Sigmoid colon (tissue), 7 donors: Measurements from ENCODE around the gene TSPAN18. TPM values are rescaled to one million over a fixed set of nuclear protein-coding genes. Genes with fewer than 3 reads are reported as not detected.

ENCODE experiments used
- DNase-seq: peaks from one replicate; pipeline ENCODE4 v3.0.0-alpha.2; 2019
- H3K27ac ChIP-seq, 4 donors: fragments of 200-600 bp; sonication (generic); one replicate each; pipeline ENCODE4 v1.5.1; 2016 to 2019; ENCODE audit warnings: mild to moderate bottlenecking in 1 of 4
- H3K27me3 ChIP-seq, 3 donors: fragments of 200-600 bp; sonication (generic); one replicate each; pipeline ENCODE4 v1.5.1; 2019; ENCODE audit warnings: mild to moderate bottlenecking in 1 of 3
- H3K36me3 ChIP-seq, 4 donors: fragments of 200-600 bp; sonication (generic); one replicate each; pipeline ENCODE4 v1.5.1; 2016 to 2019
- H3K4me1 ChIP-seq, 4 donors: fragments of 200-600 bp; sonication (generic); one replicate each; pipeline ENCODE4 v1.5.1; 2017 to 2019
- H3K4me3 ChIP-seq, 4 donors: fragments of 200-600 bp; sonication (generic); one replicate each; pipeline ENCODE4 v1.5.1; 2017 to 2019; ENCODE audit warnings: mild to moderate bottlenecking in 2 of 4, moderate library complexity in 1 of 4
- H3K9me3 ChIP-seq, 4 donors: fragments of 200-600 bp in 3 of 4; sonication (generic) in 3 of 4; one replicate each; pipeline versions ENCODE4 v1.5.1 to v1.6.1; 2013 to 2019
- CTCF ChIP-seq, 4 experiments: fragments of 450-650 bp in 3 of 4; fragments of 200-600 bp in 1 of 4; IDR thresholded peaks; one replicate each; pipeline ENCODE4 v1.5.1; 2016 to 2019; ENCODE audit warnings: antibody characterized with exemption in 4 of 4, mild to moderate bottlenecking in 3 of 4, moderate library complexity in 2 of 4
- EP300 ChIP-seq, 4 donors: sonication (generic); formaldehyde crosslinking; IDR thresholded peaks; one replicate each; pipeline ENCODE4 v1.6.1; 2017; ENCODE audit warnings: antibody characterized with exemption in 4 of 4
- POLR2A ChIP-seq, 2 donors: fragments of 450-650 bp; IDR thresholded peaks; one replicate each; pipeline ENCODE4 v1.6.1; 2016; ENCODE audit warnings: antibody characterized with exemption in 2 of 2, mild to moderate bottlenecking in 2 of 2, moderate library complexity in 2 of 2
- POLR2AphosphoS5 ChIP-seq, 4 donors: sonication (generic); formaldehyde crosslinking; IDR thresholded peaks; one replicate each; pipeline ENCODE4 v1.6.1; 2017; ENCODE audit warnings: antibody characterized with exemption in 4 of 4
- WGBS, 2 donors: extraction: QIAGEN DNeasy Blood & Tissue Kit; methylation state at CpG; one replicate each; pipeline ENCODE4 v1.1.7; 2013; 5-methylcytosine and 5-hydroxymethylcytosine counted together
- intact Hi-C: fragments of 100-400 bp; cut with DNase I; formaldehyde crosslinking; loops from one replicate; pipeline ENCODE4 v1.15.1; 2023
- polyA plus RNA-seq, 3 donors: library from polyadenylated mRNA; stranded (reverse); fragments of 200-250 nt; gene quantifications; one replicate each; pipeline ENCODE4 v1.2.3, GENCODE V29; 2013
- total RNA-seq, 4 donors: library from RNA; depleted of rRNA; stranded (reverse); fragments of >200 nt; gene quantifications; one replicate each; pipeline ENCODE4 v1.1.0, GENCODE V29; 2016
- donor health status: healthy with polysubstance abuse.
- donor health status: Bipolar disorder and iron deficiency.
- donor health status: healthy.

TSPAN18 gene
- total and polyA plus RNA-seq, 7 donors = 0.23 to 75.3 (median 13.8) TPM

GRCh38 chr11:44946263-44946662 is 219.5 kb downstream of the TSPAN18 start:
- peaks cover 0 to 20% (median 16%) of the 10 kb centered on the region in 4 donors for H3K4me1 ChIP-seq
- 73 to 83% methylated on average over 12 of the region's 12 CpGs for WGBS, 2 donors

GRCh38 chr11:44947114-44947513 is 220.4 kb downstream of the TSPAN18 start:
- no peak for TF ChIP-seq POLR2A (IDR thresholded peaks at IDR 0.05)
- TF ChIP-seq EP300 (IDR thresholded peaks at IDR 0.05) = no peak
- Histone ChIP-seq H3K27ac (peak overlapping the region; percentile 13 to 76 (median 25)), H3K9me3 (no peaks in the 10 kb centered on the region), H3K36me3 (no peaks in the 10 kb centered on the region), H3K4me3 (no peak overlapping the region), H3K4me1 (peaks cover 0 to 20% (median 16%) of the 10 kb centered on the region in 4 donors), H3K27me3 (no peaks in the 10 kb centered on the region)
- intact Hi-C loops = no loop called here
- whole genome bisulfite sequencing, 2 donors = 62 to 71% methylated on average over 9 of the region's 9 CpGs
- no peak for DNase-seq

More at GRCh38 chr11:44946263-44946662, 219.5 kb downstream of the TSPAN18 start:
- intact Hi-C loops = no loop called here
- H3K36me3 ChIP-seq = no peaks in the 10 kb centered on the region
- no peak overlapping the region for H3K4me3 ChIP-seq
- peak; percentile 92 for DNase-seq
- H3K9me3 ChIP-seq = no peaks in the 10 kb centered on the region
- peak overlapping the region; percentile 13 to 76 (median 36) for H3K27ac ChIP-seq
- no peaks in the 10 kb centered on the region for H3K27me3 ChIP-seq
- TF ChIP-seq POLR2A (IDR thresholded peaks at IDR 0.05) = no peak
- TF ChIP-seq CTCF (IDR thresholded peaks at IDR 0.05) = no peak
- peak in 2 of 4 donors; percentile 11 to 43 for TF ChIP-seq POLR2AphosphoS5 (IDR thresholded peaks at IDR 0.05)

GRCh38 chr11:44948155-44948554 is 221.4 kb downstream of the TSPAN18 start:
- Histone ChIP-seq H3K4me1 (peaks cover 0 to 20% (median 16%) of the 10 kb centered on the region in 4 donors), H3K27me3 (no peaks in the 10 kb centered on the region), H3K4me3 (no peak overlapping the region), H3K9me3 (no peaks in the 10 kb centered on the region), H3K36me3 (no peaks in the 10 kb centered on the region), H3K27ac (peak overlapping the region in 1 of 4 donors; percentile 75)
- WGBS, 2 donors = 74 to 91% methylated on average over 3 of the region's 3 CpGs
- DNase-seq = no peak
- intact Hi-C loops = no loop called here
- TF ChIP-seq POLR2A (IDR thresholded peaks at IDR 0.05) (no peak), POLR2AphosphoS5 (IDR thresholded peaks at IDR 0.05) (no peak), CTCF (IDR thresholded peaks at IDR 0.05) (no peak)

- intact Hi-C loops = loop anchor here (1.0 kb wide), 1 partner anchor 129 kb away; no protein-coding TSS in a partner anchor
Measured at GRCh38 chr11:44949160-44950030, 222.6 kb downstream of the TSPAN18 start.

More at GRCh38 chr11:44949160-44950030, 222.6 kb downstream of the TSPAN18 start:
- H3K4me3 ChIP-seq = peak overlapping the region; percentile 42 to 91 (median 63)
- no peaks in the 10 kb centered on the region for H3K9me3 ChIP-seq
- DNase-seq = no peak
- peak in 2 of 4 experiments; percentile 16 to 40 for TF ChIP-seq CTCF (IDR thresholded peaks at IDR 0.05)
- no peak for TF ChIP-seq POLR2A (IDR thresholded peaks at IDR 0.05)
- TF ChIP-seq EP300 (IDR thresholded peaks at IDR 0.05) = no peak
- H3K4me1 ChIP-seq = peaks cover 0 to 20% (median 16%) of the 10 kb centered on the region in 4 donors
- 1 to 3% methylated on average over 57 of the region's 57 CpGs for WGBS, 2 donors
- no peaks in the 10 kb centered on the region for H3K27me3 ChIP-seq
- no peaks in the 10 kb centered on the region for H3K36me3 ChIP-seq
- H3K27ac ChIP-seq = peak overlapping the region; percentile 72 to 76 (median 74)
